Effector memory CD8-positive, alpha-beta T cell (primary cell): ENCODE data around the gene SEMA3F.
A peak's percentile ranks its signal among the peaks of the same experiment; 100 is the strongest.

Experiments
- ATAC-seq: fragments of 150-1000 bp; cut with Tn5 transposase; replicated peaks from 2 replicates; pipeline ENCODE4 v1.10.0; 2021; ENCODE audit warnings: mild to moderate bottlenecking, moderate library complexity
- DNase-seq, 3 experiments: peaks; one replicate each; pipeline ENCODE4 v3.0.0; 2021
- H3K27ac Mint-ChIP-seq, 2 donors: one replicate each; pipeline ENCODE4 v1.8.0; 2022; ENCODE audit warnings: mild to moderate bottlenecking in 2 of 2, mixed read lengths in 2 of 2, moderate library complexity in 2 of 2
- H3K27me3 Mint-ChIP-seq, 2 donors: one replicate each; pipeline ENCODE4 v1.8.0; 2022; ENCODE audit warnings: mixed read lengths in 2 of 2
- H3K36me3 Mint-ChIP-seq: one replicate; pipeline ENCODE4 v1.8.0; 2022; ENCODE audit warnings: mild to moderate bottlenecking, moderate library complexity, mixed read lengths; ENCODE audit not compliant: insufficient read depth
- H3K4me1 Mint-ChIP-seq, 2 donors: one replicate each; pipeline ENCODE4 v1.8.0; 2022; ENCODE audit warnings: low read depth in 2 of 2, mixed read lengths in 2 of 2
- H3K4me3 Mint-ChIP-seq, 2 donors: one replicate each; pipeline ENCODE4 v1.8.0; 2022; ENCODE audit warnings: mild to moderate bottlenecking in 2 of 2, mixed read lengths in 2 of 2, moderate library complexity in 2 of 2
- H3K9me3 Mint-ChIP-seq, 2 donors: one replicate each; pipeline ENCODE4 v1.8.0; 2022; ENCODE audit warnings: mixed read lengths in 2 of 2

Gene SEMA3F

GRCh38 chr3:50173685-50174516 is 18.8 kb downstream of the SEMA3F start:
- peaks cover 3% of the 10 kb centered on the region for H3K36me3 Mint-ChIP-seq
- ATAC-seq (no peak), DNase-seq (no peak)
- H3K9me3 Mint-ChIP-seq, result no peaks in the 10 kb centered on the region
- H3K4me3 Mint-ChIP-seq, result peak overlapping the region in 1 of 2 donors; percentile 5
- peaks cover 0 to 12% of the 10 kb centered on the region in 2 donors for H3K27me3 Mint-ChIP-seq
- H3K27ac Mint-ChIP-seq, result peak overlapping the region in 1 of 2 donors; percentile 75
- peaks cover 3% of the 10 kb centered on the region in 2 donors for H3K4me1 Mint-ChIP-seq

GRCh38 chr3:50174517-50174895 is 19.4 kb downstream of the SEMA3F start:
- H3K27ac Mint-ChIP-seq, result no peak overlapping the region
- H3K9me3 Mint-ChIP-seq, result no peaks in the 10 kb centered on the region
- H3K4me3 Mint-ChIP-seq, result no peak overlapping the region
- H3K36me3 Mint-ChIP-seq, result peaks cover 3% of the 10 kb centered on the region
- H3K4me1 Mint-ChIP-seq, result peaks cover 3% of the 10 kb centered on the region in 2 donors
- ATAC-seq (no peak), DNase-seq (no peak)
- peaks cover 0 to 12% of the 10 kb centered on the region in 2 donors for H3K27me3 Mint-ChIP-seq

DNA sequence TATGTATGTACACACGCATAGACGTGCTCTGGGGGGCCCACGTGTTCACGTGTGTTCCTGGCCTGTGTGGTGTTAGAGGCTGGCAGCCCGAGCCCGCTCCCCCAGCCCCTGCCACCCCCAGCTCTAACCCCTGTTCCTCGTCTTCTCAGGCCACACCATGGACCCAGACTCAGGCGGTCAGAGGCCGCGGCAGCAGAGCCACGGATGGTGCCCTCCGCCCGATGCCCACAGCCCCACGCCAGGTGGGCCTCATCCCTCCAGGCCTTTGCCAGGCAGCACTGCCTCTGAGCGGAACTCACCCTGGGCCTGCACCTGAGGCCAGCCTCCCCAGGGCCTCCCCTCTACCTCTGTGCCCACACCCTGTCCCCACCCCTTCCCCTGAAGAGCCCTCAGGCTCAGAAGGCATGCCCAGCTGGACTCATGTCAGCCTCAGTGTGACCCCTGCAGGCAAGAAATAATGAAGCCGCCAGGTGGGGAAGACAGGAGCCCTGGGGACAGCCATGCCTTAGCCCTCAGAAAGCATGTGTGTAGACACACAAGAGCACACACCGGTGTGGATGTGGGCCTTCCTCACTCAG is 19.9 kb downstream of the SEMA3F start:
- Mint-ChIP-seq H3K36me3 (peaks cover 3% of the 10 kb centered on the region), H3K27ac (no peak overlapping the region), H3K4me3 (no peak overlapping the region), H3K4me1 (peaks cover 3% of the 10 kb centered on the region in 2 donors), H3K27me3 (peaks cover 0 to 6% of the 10 kb centered on the region in 2 donors), H3K9me3 (no peaks in the 10 kb centered on the region)
- no peak for ATAC-seq
- no peak for DNase-seq

DNA sequence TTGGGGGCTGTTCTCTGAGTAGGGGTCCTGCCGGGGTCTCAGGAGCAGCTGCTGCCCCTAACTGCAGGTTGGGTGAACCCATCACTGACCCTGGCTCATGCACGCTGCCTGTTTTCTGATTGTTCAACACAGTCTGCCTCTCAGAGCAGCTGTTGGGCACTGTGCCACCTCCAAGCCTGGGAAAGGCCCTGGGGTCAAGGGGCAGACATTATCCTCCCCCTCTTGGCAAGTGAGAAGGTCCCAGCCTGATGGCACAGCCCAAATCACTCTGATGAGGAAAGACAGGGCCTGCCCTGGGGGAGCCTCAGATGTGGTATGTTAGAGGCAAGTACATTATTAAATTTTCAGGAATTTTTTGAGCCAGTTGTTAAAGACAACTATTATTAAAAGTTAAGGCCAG is 22.2 kb downstream of the SEMA3F start:
- no peaks in the 10 kb centered on the region for H3K9me3 Mint-ChIP-seq

DNA sequence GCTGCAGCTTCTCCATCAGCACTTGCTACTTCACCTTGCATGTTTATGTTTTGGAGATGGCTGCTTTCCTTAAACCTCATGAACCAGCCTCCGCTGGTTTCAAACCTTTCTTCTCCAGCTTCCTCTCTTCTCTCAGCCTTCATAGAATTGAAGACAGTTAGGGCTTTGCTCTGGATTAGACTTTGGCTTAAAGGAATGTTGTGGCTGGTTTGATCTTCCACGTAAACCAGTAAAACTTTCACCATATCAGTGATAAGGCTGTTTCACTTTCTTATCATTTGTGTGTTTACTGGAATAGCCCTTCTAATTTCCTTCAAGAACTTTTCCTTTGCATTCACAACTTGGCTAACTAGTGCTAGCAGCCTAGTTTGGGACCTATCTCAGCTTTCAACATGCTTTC is 24.6 kb downstream of the SEMA3F start:
- no peak for DNase-seq
- Mint-ChIP-seq H3K27me3 (peaks cover 11 to 14% of the 10 kb centered on the region in 2 donors), H3K27ac (no peak overlapping the region), H3K4me1 (no peaks in the 10 kb centered on the region), H3K36me3 (peaks cover 7% of the 10 kb centered on the region), H3K4me3 (no peak overlapping the region), H3K9me3 (no peaks in the 10 kb centered on the region)
- no peak for ATAC-seq

More for the DNA sequence above, 22.2 kb downstream of the SEMA3F start:
- H3K4me1 Mint-ChIP-seq, result peaks cover 3% of the 10 kb centered on the region in 2 donors
- H3K27me3 Mint-ChIP-seq, result no peaks in the 10 kb centered on the region
- H3K4me3 Mint-ChIP-seq, result no peak overlapping the region
- H3K36me3 Mint-ChIP-seq, result peaks cover 6% of the 10 kb centered on the region
- ATAC-seq (no peak), DNase-seq (no peak)
- H3K27ac Mint-ChIP-seq, result no peak overlapping the region

DNA sequence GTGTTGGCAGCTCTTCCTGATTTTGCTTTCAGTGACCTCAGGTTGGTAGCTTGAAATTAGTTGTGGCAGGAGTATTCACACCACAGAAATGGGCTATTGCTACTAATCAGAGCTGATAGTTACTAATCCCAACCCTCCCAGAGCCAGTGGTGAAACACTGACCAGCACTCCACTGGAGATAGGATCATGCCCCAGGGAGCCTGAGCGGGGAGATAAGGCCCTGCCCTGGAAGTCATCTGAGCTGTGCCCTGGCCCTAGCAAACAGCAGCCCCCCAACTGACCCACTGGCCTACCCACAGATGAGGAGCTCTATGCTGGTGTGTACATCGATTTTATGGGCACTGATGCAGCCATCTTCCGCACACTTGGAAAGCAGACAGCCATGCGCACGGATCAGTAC is 26.9 kb downstream of the SEMA3F start:
- ATAC-seq, result no peak
- H3K4me1 Mint-ChIP-seq, result no peaks in the 10 kb centered on the region
- peaks cover 4% of the 10 kb centered on the region for H3K36me3 Mint-ChIP-seq
- DNase-seq, result no peak
- H3K4me3 Mint-ChIP-seq, result no peak overlapping the region
- peaks cover 11 to 14% of the 10 kb centered on the region in 2 donors for H3K27me3 Mint-ChIP-seq
- no peak overlapping the region for H3K27ac Mint-ChIP-seq
- H3K9me3 Mint-ChIP-seq, result no peaks in the 10 kb centered on the region

GRCh38 chr3:50182533-50183099 is 27.5 kb downstream of the SEMA3F start:
- ATAC-seq, result no peak
- peaks cover 11 to 14% of the 10 kb centered on the region in 2 donors for H3K27me3 Mint-ChIP-seq
- H3K36me3 Mint-ChIP-seq, result peaks cover 4% of the 10 kb centered on the region
- H3K9me3 Mint-ChIP-seq, result no peaks in the 10 kb centered on the region
- H3K27ac Mint-ChIP-seq, result no peak overlapping the region
- no peak overlapping the region for H3K4me3 Mint-ChIP-seq
- DNase-seq, result no peak
- no peaks in the 10 kb centered on the region for H3K4me1 Mint-ChIP-seq

GRCh38 chr3:50183755-50184154 is 28.6 kb downstream of the SEMA3F start:
- Mint-ChIP-seq H3K36me3 (peaks cover 4% of the 10 kb centered on the region), H3K27me3 (peaks cover 11 to 14% of the 10 kb centered on the region in 2 donors), H3K9me3 (no peaks in the 10 kb centered on the region)

GRCh38 chr3:50184242-50184978 is 29.3 kb downstream of the SEMA3F start:
- Mint-ChIP-seq H3K9me3 (no peaks in the 10 kb centered on the region), H3K4me3 (no peak overlapping the region)
- DNase-seq, result no peak

More at GRCh38 chr3:50183755-50184154, 28.6 kb downstream of the SEMA3F start:
- H3K4me1 Mint-ChIP-seq, result no peaks in the 10 kb centered on the region
- no peak overlapping the region for H3K4me3 Mint-ChIP-seq
- no peak for ATAC-seq
- no peak overlapping the region for H3K27ac Mint-ChIP-seq
- no peak for DNase-seq

GRCh38 chr3:50185230-50185629 is 30.1 kb downstream of the SEMA3F start:
- H3K4me1 Mint-ChIP-seq, result no peaks in the 10 kb centered on the region
- no peak for DNase-seq
- no peak for ATAC-seq
- peaks cover 11 to 14% of the 10 kb centered on the region in 2 donors for H3K27me3 Mint-ChIP-seq
- H3K27ac Mint-ChIP-seq, result no peak overlapping the region
- no peak overlapping the region for H3K4me3 Mint-ChIP-seq
- H3K36me3 Mint-ChIP-seq, result peaks cover 4% of the 10 kb centered on the region
- H3K9me3 Mint-ChIP-seq, result no peaks in the 10 kb centered on the region

More at GRCh38 chr3:50184242-50184978, 29.3 kb downstream of the SEMA3F start:
- ATAC-seq, result no peak
- Mint-ChIP-seq H3K36me3 (peaks cover 4% of the 10 kb centered on the region), H3K4me1 (no peaks in the 10 kb centered on the region), H3K27ac (no peak overlapping the region), H3K27me3 (peaks cover 11 to 14% of the 10 kb centered on the region in 2 donors)

DNA sequence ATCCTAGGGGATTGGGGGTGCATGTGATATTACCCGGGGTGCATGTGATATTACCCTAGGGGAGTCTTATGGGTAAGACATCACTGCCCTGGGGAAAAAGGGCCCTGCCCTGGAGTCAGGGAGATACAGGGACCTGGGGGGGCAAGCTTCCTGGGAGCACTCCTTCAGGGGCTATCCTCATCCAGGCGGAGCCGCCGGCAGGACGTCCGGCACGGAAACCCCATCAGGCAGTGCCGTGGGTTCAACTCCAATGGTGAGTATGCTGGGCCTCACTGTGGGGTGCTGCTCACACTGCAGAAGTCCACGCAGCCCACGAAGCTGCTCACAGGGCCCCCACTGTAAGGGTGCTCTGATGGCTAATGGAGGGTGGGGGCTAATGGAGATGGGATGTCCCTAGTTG is 31.0 kb downstream of the SEMA3F start:
- H3K4me3 Mint-ChIP-seq, result no peak overlapping the region
- peaks cover 11 to 14% of the 10 kb centered on the region in 2 donors for H3K27me3 Mint-ChIP-seq
- no peak for ATAC-seq
- peaks cover 4% of the 10 kb centered on the region for H3K36me3 Mint-ChIP-seq
- no peak overlapping the region for H3K27ac Mint-ChIP-seq
- H3K9me3 Mint-ChIP-seq, result no peaks in the 10 kb centered on the region
- H3K4me1 Mint-ChIP-seq, result no peaks in the 10 kb centered on the region
- no peak for DNase-seq

- Mint-ChIP-seq H3K36me3 (peaks cover 3% of the 10 kb centered on the region), H3K4me3 (no peak overlapping the region), H3K27me3 (peaks cover 11 to 17% of the 10 kb centered on the region in 2 donors), H3K4me1 (no peaks in the 10 kb centered on the region), H3K27ac (no peak overlapping the region), H3K9me3 (no peaks in the 10 kb centered on the region)
- ATAC-seq, result no peak
- DNase-seq, result no peak
Observed at GRCh38 chr3:50187750-50188149, 32.6 kb downstream of the SEMA3F start.

DNA sequence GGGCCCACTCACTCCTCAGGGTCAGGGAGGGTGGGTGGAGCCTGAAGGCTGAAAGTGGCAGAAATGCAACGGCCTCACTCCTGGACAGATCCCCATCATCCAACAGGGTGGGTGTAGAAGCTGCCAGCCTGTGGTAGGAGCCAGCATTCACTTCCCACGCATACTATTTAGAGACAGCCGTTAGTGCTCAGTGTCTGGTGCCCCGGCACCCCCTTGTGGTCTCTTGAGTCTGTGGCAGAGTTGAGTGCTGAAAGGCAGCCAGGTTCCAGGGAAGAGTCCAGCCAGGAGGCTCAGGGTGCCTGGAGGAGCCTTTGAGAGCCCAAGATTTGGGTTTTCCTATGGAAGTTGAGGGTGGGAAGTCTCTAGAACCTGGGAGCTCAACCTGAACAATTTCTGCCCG is 34.1 kb downstream of the SEMA3F start:
- ATAC-seq, result no peak
- Mint-ChIP-seq H3K36me3 (peaks cover 3% of the 10 kb centered on the region), H3K27me3 (peaks cover 2 to 10% of the 10 kb centered on the region in 2 donors), H3K4me3 (no peak overlapping the region), H3K9me3 (no peaks in the 10 kb centered on the region), H3K27ac (no peak overlapping the region), H3K4me1 (peaks cover 0 to 3% of the 10 kb centered on the region in 2 donors)
- no peak for DNase-seq
